Loucy (cell line): Measurements from ENCODE around the gene CAMTA1.

Experiments
- H2AFZ ChIP-seq: fragments of 200-600 bp; sonication (generic); 2 replicates; pipeline ENCODE4 v1.6.0; 2016; ENCODE audit warnings: antibody characterized with exemption, mild to moderate bottlenecking, low read length, moderate library complexity
- H3F3A ChIP-seq: fragments of 200-600 bp; 2 replicates; pipeline ENCODE4 v1.6.0; 2016; ENCODE audit warnings: antibody characterized with exemption, low read depth, mild to moderate bottlenecking
- H3K27me3 ChIP-seq: fragments of 200-600 bp; sonication (generic); 2 replicates; pipeline ENCODE4 v1.6.1; 2014; ENCODE audit warnings: low read length, mild to moderate bottlenecking; ENCODE audit not compliant: insufficient read depth, poor library complexity, severe bottlenecking
- H3K36me3 ChIP-seq: fragments of 200-600 bp; sonication (generic); 2 replicates; pipeline ENCODE4 v1.6.1; 2016; ENCODE audit warnings: low read length; ENCODE audit not compliant: insufficient read depth
- H3K4me1 ChIP-seq: fragments of 200-600 bp; sonication (generic); 2 replicates; pipeline ENCODE4 v1.5.1; 2014; ENCODE audit warnings: low read length, mild to moderate bottlenecking; ENCODE audit not compliant: insufficient read depth, poor library complexity, severe bottlenecking
- H3K4me2 ChIP-seq: fragments of 200-600 bp; sonication (generic); 2 replicates; pipeline ENCODE4 v1.6.0; 2014; ENCODE audit warnings: antibody characterized with exemption, low read length, low read depth, mild to moderate bottlenecking; ENCODE audit not compliant: poor library complexity, severe bottlenecking
- H3K4me3 ChIP-seq: fragments of 200-600 bp; sonication (generic); 2 replicates; pipeline ENCODE4 v1.5.1; 2014; ENCODE audit warnings: low read length, mild to moderate bottlenecking, mixed read lengths; ENCODE audit not compliant: poor library complexity, severe bottlenecking
- H3K79me2 ChIP-seq: fragments of 200-600 bp; sonication (generic); 2 replicates; pipeline ENCODE4 v1.6.1; 2014; ENCODE audit warnings: low read length; ENCODE audit not compliant: insufficient read depth
- H3K9ac ChIP-seq: fragments of 200-600 bp; sonication (generic); 2 replicates; pipeline ENCODE4 v1.6.0; 2014; ENCODE audit warnings: mild to moderate bottlenecking, low read depth, low read length, moderate library complexity; ENCODE audit not compliant: poor library complexity, severe bottlenecking
- H3K9me2 ChIP-seq: fragments of 200-600 bp; sonication (generic); replicated peaks from 2 replicates; pipeline ENCODE4 v1.6.1; 2016; ENCODE audit warnings: low read depth, low read length, mixed read lengths
- H3K9me3 ChIP-seq: fragments of 200-600 bp; sonication (generic); 2 replicates; pipeline ENCODE4 v1.6.1; 2014; ENCODE audit warnings: mild to moderate bottlenecking, antibody characterized with exemption, low read length, low read depth; ENCODE audit not compliant: insufficient read depth
- H4K20me1 ChIP-seq: fragments of 200-600 bp; sonication (generic); 2 replicates; pipeline ENCODE4 v1.6.0; 2014; ENCODE audit warnings: antibody characterized with exemption, low read length, mild to moderate bottlenecking; ENCODE audit not compliant: insufficient read depth, poor library complexity, severe bottlenecking
- EZH2phosphoT487 ChIP-seq: fragments of 200-600 bp; IDR thresholded peaks from 2 replicates; pipeline ENCODE4 v1.6.1; 2018; ENCODE audit warnings: antibody characterized with exemption, mild to moderate bottlenecking, moderate library complexity, borderline replicate concordance
- TF ChIP-seq, protein P1 (sequence below): fragments of 200-600 bp; sonication (generic); conservative IDR thresholded peaks from 2 replicates; pipeline ENCODE4 v1.5.1; 2014; ENCODE audit warnings: mild to moderate bottlenecking, antibody characterized with exemption, low read length

Gene CAMTA1

GRCh38 chr1:7257225-7257624 is 472.0 kb downstream of the CAMTA1 start:
- H3K36me3 ChIP-seq, result no peaks in the 10 kb centered on the region
- H3K9me3 ChIP-seq, result no peaks in the 10 kb centered on the region
- no peaks in the 10 kb centered on the region for H3K4me1 ChIP-seq
- no peak overlapping the region for H3K4me2 ChIP-seq
- H4K20me1 ChIP-seq, result no peaks in the 10 kb centered on the region
- no peaks in the 10 kb centered on the region for H3K9me2 ChIP-seq
- H3F3A ChIP-seq, result no peaks in the 10 kb centered on the region
- no peaks in the 10 kb centered on the region for H3K27me3 ChIP-seq
- H3K9ac ChIP-seq, result no peak overlapping the region
- H2AFZ ChIP-seq, result no peak overlapping the region
- no peaks in the 10 kb centered on the region for H3K79me2 ChIP-seq
- no peak overlapping the region for H3K4me3 ChIP-seq
- TF ChIP-seq, protein P1, sequence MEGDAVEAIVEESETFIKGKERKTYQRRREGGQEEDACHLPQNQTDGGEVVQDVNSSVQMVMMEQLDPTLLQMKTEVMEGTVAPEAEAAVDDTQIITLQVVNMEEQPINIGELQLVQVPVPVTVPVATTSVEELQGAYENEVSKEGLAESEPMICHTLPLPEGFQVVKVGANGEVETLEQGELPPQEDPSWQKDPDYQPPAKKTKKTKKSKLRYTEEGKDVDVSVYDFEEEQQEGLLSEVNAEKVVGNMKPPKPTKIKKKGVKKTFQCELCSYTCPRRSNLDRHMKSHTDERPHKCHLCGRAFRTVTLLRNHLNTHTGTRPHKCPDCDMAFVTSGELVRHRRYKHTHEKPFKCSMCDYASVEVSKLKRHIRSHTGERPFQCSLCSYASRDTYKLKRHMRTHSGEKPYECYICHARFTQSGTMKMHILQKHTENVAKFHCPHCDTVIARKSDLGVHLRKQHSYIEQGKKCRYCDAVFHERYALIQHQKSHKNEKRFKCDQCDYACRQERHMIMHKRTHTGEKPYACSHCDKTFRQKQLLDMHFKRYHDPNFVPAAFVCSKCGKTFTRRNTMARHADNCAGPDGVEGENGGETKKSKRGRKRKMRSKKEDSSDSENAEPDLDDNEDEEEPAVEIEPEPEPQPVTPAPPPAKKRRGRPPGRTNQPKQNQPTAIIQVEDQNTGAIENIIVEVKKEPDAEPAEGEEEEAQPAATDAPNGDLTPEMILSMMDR, result no peak
- no peak for TF ChIP-seq EZH2phosphoT487

- no peaks in the 10 kb centered on the region for H3F3A ChIP-seq
- TF ChIP-seq, protein P1, result no peak
- TF ChIP-seq EZH2phosphoT487, result no peak
- H3K9ac ChIP-seq, result no peak overlapping the region
- H3K4me1 ChIP-seq, result no peaks in the 10 kb centered on the region
- no peak overlapping the region for H3K4me2 ChIP-seq
- no peaks in the 10 kb centered on the region for H3K9me2 ChIP-seq
- H3K9me3 ChIP-seq, result no peaks in the 10 kb centered on the region
- no peaks in the 10 kb centered on the region for H3K79me2 ChIP-seq
- H3K36me3 ChIP-seq, result no peaks in the 10 kb centered on the region
- H2AFZ ChIP-seq, result no peak overlapping the region
- no peaks in the 10 kb centered on the region for H4K20me1 ChIP-seq
- H3K4me3 ChIP-seq, result no peak overlapping the region
- no peaks in the 10 kb centered on the region for H3K27me3 ChIP-seq
These were observed 473.4 kb downstream of the CAMTA1 start for GRCh38 chr1:7258589-7259135.

DNA sequence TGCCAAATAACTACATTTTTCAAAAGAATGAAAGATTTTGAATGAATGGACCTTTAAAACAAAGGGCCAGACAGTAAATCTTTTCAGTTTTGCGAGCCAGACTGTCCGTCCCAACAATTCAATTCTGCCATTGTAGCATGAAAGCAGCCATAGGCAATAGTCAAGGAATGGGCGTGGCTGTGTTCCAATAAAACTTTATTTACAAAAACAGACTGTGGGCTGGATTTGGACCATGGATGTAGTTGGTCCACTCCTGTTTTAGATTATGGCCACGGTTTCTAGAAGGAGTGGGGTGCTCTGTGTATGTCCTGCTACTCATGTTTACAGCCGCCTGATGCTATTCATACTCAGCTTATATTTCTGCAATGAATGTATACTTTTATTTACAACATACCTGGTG is 474.7 kb downstream of the CAMTA1 start:
- no peaks in the 10 kb centered on the region for H3K36me3 ChIP-seq
- H3K9me2 ChIP-seq, result no peaks in the 10 kb centered on the region
- H3K4me2 ChIP-seq, result no peak overlapping the region
- no peak for TF ChIP-seq EZH2phosphoT487
- no peak overlapping the region for H3K9ac ChIP-seq
- no peaks in the 10 kb centered on the region for H3K27me3 ChIP-seq
- no peaks in the 10 kb centered on the region for H3K79me2 ChIP-seq
- H3K4me3 ChIP-seq, result no peak overlapping the region
- H3K9me3 ChIP-seq, result no peaks in the 10 kb centered on the region
- no peaks in the 10 kb centered on the region for H3F3A ChIP-seq
- no peak overlapping the region for H2AFZ ChIP-seq
- no peaks in the 10 kb centered on the region for H3K4me1 ChIP-seq
- no peaks in the 10 kb centered on the region for H4K20me1 ChIP-seq

DNA sequence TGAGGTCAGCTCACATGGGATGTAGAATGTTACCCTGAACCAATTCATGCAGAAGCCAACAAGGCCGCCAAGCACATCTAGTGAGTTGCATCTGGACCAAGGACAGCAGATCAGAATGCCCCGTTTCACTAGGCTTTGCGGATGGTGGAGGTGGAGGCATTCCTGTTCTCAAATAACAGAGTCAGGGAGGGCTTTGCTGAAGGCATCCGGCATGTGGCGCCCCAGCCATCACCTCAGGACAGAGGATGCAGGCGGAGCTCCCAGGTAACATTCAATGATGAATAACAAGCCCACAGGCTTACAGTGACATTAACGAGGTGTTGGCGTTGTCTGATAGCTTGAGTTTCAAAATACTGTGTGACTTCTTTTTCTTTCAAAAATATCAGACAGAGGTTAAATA is 476.2 kb downstream of the CAMTA1 start:
- no peaks in the 10 kb centered on the region for H3K36me3 ChIP-seq
- H4K20me1 ChIP-seq, result no peaks in the 10 kb centered on the region
- H3K9me3 ChIP-seq, result no peaks in the 10 kb centered on the region
- no peak overlapping the region for H3K9ac ChIP-seq
- H3K79me2 ChIP-seq, result no peaks in the 10 kb centered on the region
- H3K9me2 ChIP-seq, result no peaks in the 10 kb centered on the region
- H3F3A ChIP-seq, result no peaks in the 10 kb centered on the region
- no peaks in the 10 kb centered on the region for H3K27me3 ChIP-seq
- no peak overlapping the region for H3K4me2 ChIP-seq
- no peaks in the 10 kb centered on the region for H3K4me1 ChIP-seq
- no peak overlapping the region for H3K4me3 ChIP-seq
- TF ChIP-seq, protein P1, result no peak
- TF ChIP-seq EZH2phosphoT487, result no peak
- H2AFZ ChIP-seq, result no peak overlapping the region
